ENCODE measurements around the gene ATG5.
"Not testable (repeated sequence)": the region's sequence is repeated elsewhere in the genome, so short reads cannot be mapped to it uniquely, and the experiment has no call there.

The ATG5 gene

GRCh38 chr6:106309766-106310373 is 15.7 kb downstream of the ATG5 start:
- DNase-seq: no peak

GRCh38 chr6:106308985-106309384 is 16.6 kb downstream of the ATG5 start:
- DNase-seq: no peak

GRCh38 chr6:106305740-106306139 is 19.8 kb downstream of the ATG5 start:
- DNase-seq: no peak

DNA sequence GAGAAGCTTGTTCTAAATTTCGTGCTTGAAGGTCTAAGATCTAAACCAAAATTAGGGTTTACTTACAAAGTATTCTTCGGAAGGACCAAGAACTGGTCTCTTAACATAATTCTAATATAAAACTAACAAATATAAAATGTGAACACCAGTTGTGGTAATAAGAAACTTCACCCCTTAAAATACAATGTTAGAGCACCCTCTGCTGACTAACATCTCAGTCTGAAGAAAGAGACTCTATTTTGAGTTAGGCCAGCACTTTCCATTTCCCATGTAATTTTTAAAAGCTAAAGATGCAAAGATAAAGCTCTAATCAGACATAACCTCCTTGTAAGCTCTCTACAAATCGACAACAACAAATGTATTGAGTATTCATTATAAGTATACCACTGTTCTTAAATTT is 24.6 kb downstream of the ATG5 start:
- no peak for DNase-seq

DNA sequence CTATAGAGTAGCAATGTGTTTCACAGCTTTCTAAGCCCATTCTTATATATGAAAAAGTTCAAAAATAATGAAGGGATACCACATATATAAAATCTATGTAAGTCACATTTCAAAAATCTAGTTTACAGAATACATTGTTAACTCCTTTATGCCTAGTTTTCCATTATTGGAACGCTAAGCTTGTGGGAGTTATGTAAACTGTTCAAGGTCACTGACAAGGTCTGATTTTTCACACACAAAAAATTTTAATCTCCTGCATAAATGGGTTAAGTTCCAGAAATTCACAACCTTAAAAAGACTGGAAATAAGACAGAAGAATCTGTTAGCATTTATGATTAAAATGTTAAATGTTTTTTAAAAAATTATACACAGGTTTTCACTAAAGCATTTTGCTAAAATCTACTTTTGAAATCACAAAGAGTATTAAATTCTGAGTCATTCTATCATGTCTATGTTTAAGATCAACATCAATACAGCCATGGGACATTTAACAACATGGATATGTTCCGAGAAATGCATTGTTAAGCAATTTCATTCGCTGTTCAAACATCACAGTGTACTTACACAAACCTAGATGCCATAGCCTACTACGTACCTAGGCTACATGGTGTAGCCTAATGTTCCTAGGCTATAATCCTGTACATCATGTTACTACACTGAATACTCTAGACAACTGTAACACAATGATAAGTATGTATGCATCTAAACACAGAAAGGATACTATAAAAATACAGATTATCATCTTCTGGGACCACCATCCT is 25.4 kb downstream of the ATG5 start:
- DNase-seq: no peak

- DNase-seq: no peak
Measured at GRCh38 chr6:106293116-106293515, 32.4 kb downstream of the ATG5 start.

DNA sequence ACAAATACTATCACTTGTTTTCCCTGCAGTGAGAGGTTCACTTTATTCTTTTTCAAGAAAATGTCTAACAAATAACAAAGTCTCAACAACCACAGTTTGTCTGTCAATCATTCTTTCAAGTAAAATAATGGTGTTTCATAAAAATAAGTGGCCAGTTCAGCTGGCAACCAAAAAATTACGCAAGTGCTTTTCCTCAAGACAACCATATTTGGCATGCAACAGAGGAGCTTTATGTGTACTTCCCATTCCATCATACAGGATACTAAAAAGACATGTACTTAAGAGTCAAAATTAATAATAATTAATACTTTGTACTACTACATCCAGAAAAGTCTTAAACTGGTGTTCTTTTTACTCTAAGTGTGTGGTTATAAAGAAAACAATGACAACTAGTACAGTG is 34.6 kb downstream of the ATG5 start:
- DNase-seq: no peak

DNA sequence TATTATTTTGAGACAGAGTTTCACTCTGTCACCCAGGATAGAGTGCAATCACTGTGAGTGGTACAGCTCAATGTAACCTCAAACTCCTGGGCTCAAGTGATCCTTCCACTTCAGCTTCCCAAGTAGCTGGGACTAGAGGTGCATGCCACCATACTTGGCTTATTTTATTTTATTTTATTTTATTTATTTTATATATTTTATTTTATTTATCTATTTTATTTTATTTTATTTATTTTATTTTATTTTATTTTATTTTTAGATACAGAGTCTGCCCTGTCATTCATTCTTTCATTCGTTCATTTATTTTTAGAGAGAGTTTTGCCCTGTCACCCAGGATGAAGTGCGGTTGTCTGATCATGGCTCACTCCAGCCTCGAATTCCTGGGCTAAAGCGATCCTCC is 35.5 kb downstream of the ATG5 start:
- no peak for DNase-seq

DNA sequence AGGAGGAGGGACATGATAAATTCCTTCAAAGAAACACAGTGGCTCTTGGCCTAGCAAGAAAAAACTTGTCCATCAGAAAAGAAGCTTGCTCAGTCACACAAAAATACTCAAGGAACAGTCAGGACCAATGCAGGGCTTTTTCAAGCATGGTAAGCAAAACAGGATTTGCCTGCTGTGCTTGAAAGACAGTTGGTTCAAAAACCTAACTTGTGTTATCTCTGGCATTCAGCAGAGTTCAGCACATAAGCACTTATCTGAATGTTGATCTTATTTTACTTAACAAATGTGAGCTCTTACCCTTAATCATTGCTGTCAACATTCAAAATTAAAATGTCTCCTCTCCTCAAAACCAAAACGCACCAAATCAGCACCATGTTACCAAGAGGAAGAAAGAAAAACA is 38.3 kb downstream of the ATG5 start:
- DNase-seq: no peak

- no peak for DNase-seq
Measured at GRCh38 chr6:106286746-106287145, 38.8 kb downstream of the ATG5 start.

- no peak for DNase-seq
Measured at GRCh38 chr6:106283481-106283880, 42.1 kb downstream of the ATG5 start.

DNA sequence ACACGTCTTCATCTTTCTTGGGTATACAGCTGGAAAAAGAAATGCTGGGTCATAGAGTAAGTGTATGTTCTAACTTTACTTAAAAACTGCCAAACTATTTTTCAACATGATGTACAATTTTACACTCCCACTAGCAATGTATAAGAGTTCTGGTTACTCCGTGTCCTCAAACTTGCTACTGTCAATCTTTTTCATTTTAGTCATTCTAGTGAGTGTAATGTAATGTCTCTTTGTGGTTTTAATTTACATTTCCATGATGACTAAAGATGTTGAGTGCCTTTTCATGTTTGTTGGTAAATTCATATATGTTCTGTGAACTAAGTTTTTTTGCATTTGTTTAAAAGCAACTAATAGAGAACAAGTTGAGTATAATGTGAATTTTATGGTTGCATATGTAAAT is 43.9 kb downstream of the ATG5 start:
- no peak for DNase-seq

DNA sequence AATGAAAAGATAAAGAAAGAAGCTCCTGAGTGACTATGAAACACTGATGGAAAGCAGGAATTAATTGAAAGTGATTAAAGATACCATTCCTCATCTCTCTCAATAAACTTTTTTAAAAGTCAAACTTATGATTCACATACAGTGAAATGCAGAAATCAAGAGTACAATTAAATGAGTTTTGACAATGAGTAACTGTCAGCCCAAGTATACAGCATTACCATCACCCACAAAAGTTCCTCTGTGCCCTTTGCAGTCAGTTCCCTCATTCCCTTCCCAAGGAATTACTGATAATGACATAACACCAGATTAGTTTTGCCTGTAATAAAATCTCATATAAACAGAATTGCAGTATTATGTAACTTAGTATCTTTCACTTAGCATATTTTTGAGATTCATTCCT is 44.5 kb downstream of the ATG5 start:
- DNase-seq: no peak

DNA sequence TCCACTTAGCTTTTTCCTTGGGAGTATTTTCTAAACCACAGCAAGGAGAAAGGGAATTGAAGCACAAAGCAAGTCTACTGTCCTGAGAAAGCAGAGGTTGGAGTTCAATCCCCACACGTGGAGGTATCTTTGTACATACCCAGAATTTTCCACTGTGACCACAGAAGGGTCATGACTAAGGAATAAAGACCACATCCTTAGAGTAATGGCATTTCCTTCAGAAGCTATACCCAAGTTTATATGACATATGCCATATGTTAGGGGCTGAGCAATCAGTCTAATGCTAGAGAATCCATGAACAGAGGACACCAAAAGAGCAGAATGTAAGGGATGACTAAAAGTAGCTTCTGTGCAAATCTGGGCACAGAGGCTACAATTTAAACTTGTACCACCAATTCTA is 46.4 kb downstream of the ATG5 start:
- no peak for DNase-seq

DNA sequence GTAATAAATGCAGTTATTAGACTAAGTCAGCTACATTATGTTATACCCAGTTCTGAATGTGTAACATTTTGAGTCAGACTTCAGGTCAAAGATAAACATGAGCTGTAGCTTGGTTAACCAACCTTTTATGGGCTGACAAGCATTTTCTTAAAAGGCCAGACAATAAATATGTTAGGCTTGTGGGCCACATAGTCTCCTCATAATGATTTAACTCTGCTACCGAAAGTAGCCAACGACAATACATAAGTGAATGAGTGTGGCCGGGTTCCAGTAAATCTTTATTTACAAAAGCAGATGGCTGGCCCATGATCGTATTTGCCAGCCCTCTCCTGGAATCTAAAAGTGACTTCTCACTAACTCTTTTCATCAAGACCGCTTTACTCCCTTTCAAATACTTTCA is 49.9 kb downstream of the ATG5 start:
- no peak for DNase-seq

GRCh38 chr6:106273087-106273486 is 52.5 kb downstream of the ATG5 start:
- no peak for DNase-seq

GRCh38 chr6:106272287-106272686 is 53.3 kb downstream of the ATG5 start:
- no peak for DNase-seq

GRCh38 chr6:106270414-106270813 is 55.1 kb downstream of the ATG5 start:
- DNase-seq: no peak

GRCh38 chr6:106269268-106269919 is 56.2 kb downstream of the ATG5 start:
- DNase-seq: peak; percentile 10

DNA sequence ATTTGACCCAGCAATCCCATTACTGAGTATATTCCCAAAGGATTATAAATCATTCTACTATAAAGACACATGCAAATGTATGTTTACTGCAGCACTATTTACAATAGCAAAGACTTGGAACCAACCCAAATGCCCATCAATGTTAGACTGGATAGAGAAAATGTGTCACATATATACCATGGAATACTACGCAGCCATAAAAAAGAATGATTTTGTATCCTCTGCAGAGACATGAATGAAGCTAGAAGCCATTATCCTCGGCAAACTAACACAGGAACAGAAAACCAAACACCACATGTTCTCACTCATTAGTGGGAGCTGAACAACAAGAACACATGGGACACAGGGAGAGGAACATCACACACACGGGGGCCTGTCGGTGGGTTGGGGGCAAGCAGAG is 57.1 kb downstream of the ATG5 start:
- not testable (repeated sequence) for DNase-seq

GRCh38 chr6:106264433-106264832 is 61.1 kb downstream of the ATG5 start:
- not testable (repeated sequence) for DNase-seq

DNA sequence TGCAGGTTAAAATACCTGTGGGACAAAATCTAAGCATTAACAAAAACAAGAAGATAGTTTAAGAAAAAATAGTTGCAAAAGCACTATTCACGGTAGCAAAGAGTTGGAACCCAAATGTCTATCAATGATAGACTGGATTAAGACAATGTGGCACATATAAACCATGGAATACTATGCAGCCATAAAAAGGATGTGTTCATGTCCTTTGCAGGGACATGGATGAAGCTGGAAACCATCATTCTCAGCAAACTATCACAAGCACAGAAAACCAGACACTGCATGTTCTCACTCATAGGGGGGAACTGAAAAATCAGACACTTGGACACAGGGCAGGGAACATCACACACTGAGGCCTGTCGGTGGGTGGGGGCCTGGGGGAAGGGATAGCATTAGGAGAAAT is 65.8 kb downstream of the ATG5 start:
- not testable (repeated sequence) for DNase-seq

DNA sequence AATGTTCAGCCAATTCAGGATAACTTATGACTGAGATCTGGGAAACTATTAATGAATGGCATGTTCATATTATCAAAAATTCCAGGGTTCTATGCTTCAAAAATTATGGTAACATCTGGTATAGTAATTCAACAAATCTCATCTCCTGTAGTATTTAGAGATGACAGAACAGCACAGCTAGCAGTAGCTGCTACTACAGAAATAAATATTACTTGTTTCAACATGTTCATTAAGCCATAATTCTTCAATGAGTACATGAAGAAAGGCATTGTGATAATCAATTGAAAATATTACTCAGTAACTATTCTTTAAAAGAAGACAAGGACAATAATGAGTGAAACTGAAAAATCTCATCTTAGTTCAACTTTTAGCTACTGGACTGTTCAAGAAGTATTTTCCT is 66.8 kb downstream of the ATG5 start:
- DNase-seq: no peak

- no peak for DNase-seq
Measured at GRCh38 chr6:106257195-106257594, 68.4 kb downstream of the ATG5 start.

All from activated gamma-delta T cell (primary cell).